GM12891 (cell line): ENCODE results near the gene UNC93B1.
"Not testable (repeated sequence)": the region's sequence is repeated elsewhere in the genome, so short reads cannot be mapped to it uniquely, and the experiment has no call there.

Experiments used
- PAX5 ChIP-seq: IDR thresholded peaks from 2 replicates; pipeline ENCODE4 v1.6.1; 2011; ENCODE audit warnings: low read length, moderate library complexity, mild to moderate bottlenecking; ENCODE audit not compliant: insufficient read depth, severe bottlenecking
- POLR2A ChIP-seq: IDR thresholded peaks from 2 replicates; pipeline ENCODE4 v1.6.1; 2011; ENCODE audit warnings: low read depth, low read length, control low read depth
- POLR2AphosphoS5 ChIP-seq: IDR thresholded peaks from 2 replicates; pipeline ENCODE4 v1.6.1; 2011; ENCODE audit warnings: low read depth, low read length, control low read depth
- POU2F2 ChIP-seq: IDR thresholded peaks from 2 replicates; pipeline ENCODE4 v1.6.1; 2011; ENCODE audit warnings: low read depth, mild to moderate bottlenecking, control low read depth, low read length, moderate library complexity
- SPI1 ChIP-seq: IDR thresholded peaks from 2 replicates; pipeline ENCODE4 v1.6.1; 2011; ENCODE audit warnings: low read depth, low read length, control low read depth
- TAF1 ChIP-seq: IDR thresholded peaks from 2 replicates; pipeline ENCODE4 v1.6.1; 2011; ENCODE audit warnings: low read depth, low read length, control low read depth

GRCh38 chr11:67981226-67981625 is 22.7 kb downstream of the UNC93B1 start:
- TF ChIP-seq TAF1, POLR2A, POLR2AphosphoS5, PAX5, SPI1, POU2F2: not testable (repeated sequence)
